ENCODE measurements around the gene UBP1.

- TF ChIP-seq CTCF (IDR thresholded peaks at IDR 0.05) (no peak), POLR2A (IDR thresholded peaks at IDR 0.05) (no peak)
These were observed 13.1 kb upstream of the UBP1 start for GRCh38 chr3:33453331-33453761.
